GM23338 (cell line): ENCODE data around the gene CPAMD8.

Experiments used
- CREB1 ChIP-seq: fragments of 250-450 bp; sonication (Bioruptor Pico); IDR thresholded peaks from 2 replicates; pipeline ENCODE4 v1.5.0; 2020; ENCODE audit warnings: low read depth, mild to moderate bottlenecking, moderate library complexity
- EZH2 ChIP-seq: fragments of 200-600 bp; sonication (generic); IDR thresholded peaks from one replicate; pipeline ENCODE4 v1.8.0; 2017; ENCODE audit warnings: antibody characterized with exemption, mild to moderate bottlenecking, low read depth; ENCODE audit not compliant: unreplicated experiment
- EZH2phosphoT487 ChIP-seq: fragments of 200-600 bp; sonication (generic); IDR thresholded peaks from one replicate; pipeline ENCODE4 v1.8.1; 2018; ENCODE audit warnings: antibody characterized with exemption; ENCODE audit not compliant: unreplicated experiment
- NANOG ChIP-seq: IDR thresholded peaks from 2 replicates; pipeline ENCODE4 v1.6.1; 2016; ENCODE audit warnings: antibody characterized with exemption, borderline replicate concordance
- POLR2AphosphoS5 ChIP-seq: IDR thresholded peaks from 2 replicates; pipeline ENCODE4 v1.6.1; 2016; ENCODE audit warnings: antibody characterized with exemption, low read depth
- STAT1 ChIP-seq: IDR thresholded peaks from one replicate; pipeline ENCODE4 v1.6.1; 2016; ENCODE audit warnings: antibody characterized with exemption; ENCODE audit not compliant: unreplicated experiment
- ZNF331 ChIP-seq: fragments of 250-450 bp; sonication (Bioruptor Pico); IDR thresholded peaks from 2 replicates; pipeline ENCODE4 v1.5.0; 2020; ENCODE audit warnings: low read depth, mild to moderate bottlenecking, moderate library complexity
- ZNF462 ChIP-seq: fragments of 250-450 bp; sonication (Bioruptor Pico); IDR thresholded peaks from 2 replicates; pipeline ENCODE4 v1.5.0; 2020; ENCODE audit warnings: mild to moderate bottlenecking, moderate library complexity
- TF ChIP-seq, protein P1 (sequence below): IDR thresholded peaks from one replicate; pipeline ENCODE4 v1.6.1; 2018; ENCODE audit warnings: antibody characterized with exemption; ENCODE audit not compliant: unreplicated experiment
- TF ChIP-seq, protein P2 (sequence below), 2 experiments: fragments of 200-600 bp in 1 of 2; sonication (generic) in 1 of 2; conservative IDR thresholded peaks; 2 replicates each; pipeline versions ENCODE4 v1.5.1 to v1.6.1; 2016 to 2017; ENCODE audit warnings: antibody characterized with exemption in 2 of 2, low read depth in 2 of 2, mild to moderate bottlenecking in 2 of 2, moderate library complexity in 1 of 2
- TF ChIP-seq, protein P3 (sequence below): IDR thresholded peaks from 2 replicates; pipeline ENCODE4 v1.6.1; 2016; ENCODE audit warnings: antibody characterized with exemption

GRCh38 chr19:16890461-16891184 is 136.0 kb downstream of the CPAMD8 start:
- TF ChIP-seq, protein P1, sequence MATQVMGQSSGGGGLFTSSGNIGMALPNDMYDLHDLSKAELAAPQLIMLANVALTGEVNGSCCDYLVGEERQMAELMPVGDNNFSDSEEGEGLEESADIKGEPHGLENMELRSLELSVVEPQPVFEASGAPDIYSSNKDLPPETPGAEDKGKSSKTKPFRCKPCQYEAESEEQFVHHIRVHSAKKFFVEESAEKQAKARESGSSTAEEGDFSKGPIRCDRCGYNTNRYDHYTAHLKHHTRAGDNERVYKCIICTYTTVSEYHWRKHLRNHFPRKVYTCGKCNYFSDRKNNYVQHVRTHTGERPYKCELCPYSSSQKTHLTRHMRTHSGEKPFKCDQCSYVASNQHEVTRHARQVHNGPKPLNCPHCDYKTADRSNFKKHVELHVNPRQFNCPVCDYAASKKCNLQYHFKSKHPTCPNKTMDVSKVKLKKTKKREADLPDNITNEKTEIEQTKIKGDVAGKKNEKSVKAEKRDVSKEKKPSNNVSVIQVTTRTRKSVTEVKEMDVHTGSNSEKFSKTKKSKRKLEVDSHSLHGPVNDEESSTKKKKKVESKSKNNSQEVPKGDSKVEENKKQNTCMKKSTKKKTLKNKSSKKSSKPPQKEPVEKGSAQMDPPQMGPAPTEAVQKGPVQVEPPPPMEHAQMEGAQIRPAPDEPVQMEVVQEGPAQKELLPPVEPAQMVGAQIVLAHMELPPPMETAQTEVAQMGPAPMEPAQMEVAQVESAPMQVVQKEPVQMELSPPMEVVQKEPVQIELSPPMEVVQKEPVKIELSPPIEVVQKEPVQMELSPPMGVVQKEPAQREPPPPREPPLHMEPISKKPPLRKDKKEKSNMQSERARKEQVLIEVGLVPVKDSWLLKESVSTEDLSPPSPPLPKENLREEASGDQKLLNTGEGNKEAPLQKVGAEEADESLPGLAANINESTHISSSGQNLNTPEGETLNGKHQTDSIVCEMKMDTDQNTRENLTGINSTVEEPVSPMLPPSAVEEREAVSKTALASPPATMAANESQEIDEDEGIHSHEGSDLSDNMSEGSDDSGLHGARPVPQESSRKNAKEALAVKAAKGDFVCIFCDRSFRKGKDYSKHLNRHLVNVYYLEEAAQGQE = no peak
- no peak for TF ChIP-seq POLR2AphosphoS5
- TF ChIP-seq, protein P2, sequence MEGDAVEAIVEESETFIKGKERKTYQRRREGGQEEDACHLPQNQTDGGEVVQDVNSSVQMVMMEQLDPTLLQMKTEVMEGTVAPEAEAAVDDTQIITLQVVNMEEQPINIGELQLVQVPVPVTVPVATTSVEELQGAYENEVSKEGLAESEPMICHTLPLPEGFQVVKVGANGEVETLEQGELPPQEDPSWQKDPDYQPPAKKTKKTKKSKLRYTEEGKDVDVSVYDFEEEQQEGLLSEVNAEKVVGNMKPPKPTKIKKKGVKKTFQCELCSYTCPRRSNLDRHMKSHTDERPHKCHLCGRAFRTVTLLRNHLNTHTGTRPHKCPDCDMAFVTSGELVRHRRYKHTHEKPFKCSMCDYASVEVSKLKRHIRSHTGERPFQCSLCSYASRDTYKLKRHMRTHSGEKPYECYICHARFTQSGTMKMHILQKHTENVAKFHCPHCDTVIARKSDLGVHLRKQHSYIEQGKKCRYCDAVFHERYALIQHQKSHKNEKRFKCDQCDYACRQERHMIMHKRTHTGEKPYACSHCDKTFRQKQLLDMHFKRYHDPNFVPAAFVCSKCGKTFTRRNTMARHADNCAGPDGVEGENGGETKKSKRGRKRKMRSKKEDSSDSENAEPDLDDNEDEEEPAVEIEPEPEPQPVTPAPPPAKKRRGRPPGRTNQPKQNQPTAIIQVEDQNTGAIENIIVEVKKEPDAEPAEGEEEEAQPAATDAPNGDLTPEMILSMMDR (conservative IDR thresholded peaks at IDR 0.05; ENCODE audit: low read depth in 2 of 2) = no peak
- no peak for TF ChIP-seq ZNF331 (CRISPR knock-in tag)
- TF ChIP-seq EZH2phosphoT487 = no peak
- no peak for TF ChIP-seq ZNF462
- no peak for TF ChIP-seq EZH2
- TF ChIP-seq STAT1 = no peak
- no peak for TF ChIP-seq NANOG
- TF ChIP-seq, protein P3, sequence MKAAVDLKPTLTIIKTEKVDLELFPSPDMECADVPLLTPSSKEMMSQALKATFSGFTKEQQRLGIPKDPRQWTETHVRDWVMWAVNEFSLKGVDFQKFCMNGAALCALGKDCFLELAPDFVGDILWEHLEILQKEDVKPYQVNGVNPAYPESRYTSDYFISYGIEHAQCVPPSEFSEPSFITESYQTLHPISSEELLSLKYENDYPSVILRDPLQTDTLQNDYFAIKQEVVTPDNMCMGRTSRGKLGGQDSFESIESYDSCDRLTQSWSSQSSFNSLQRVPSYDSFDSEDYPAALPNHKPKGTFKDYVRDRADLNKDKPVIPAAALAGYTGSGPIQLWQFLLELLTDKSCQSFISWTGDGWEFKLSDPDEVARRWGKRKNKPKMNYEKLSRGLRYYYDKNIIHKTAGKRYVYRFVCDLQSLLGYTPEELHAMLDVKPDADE = no peak
- TF ChIP-seq CREB1 (CRISPR knock-in tag) = no peak
